Measurements from ENCODE around the gene RALGAPB.

- TF ChIP-seq CTCF (IDR thresholded peaks at IDR 0.05) (no peak), POLR2A (IDR thresholded peaks at IDR 0.05) (no peak), POLR2AphosphoS5 (IDR thresholded peaks at IDR 0.05) (no peak)
These were observed 150.4 kb downstream of the RALGAPB start for GRCh38 chr20:38623061-38623460.
